Testis (tissue), 2 donors: ENCODE data around the gene YIF1A.

Experiments used
- CTCF ChIP-seq, 3 experiments: fragments of 450-650 bp in 2 of 3; fragments of 200-600 bp in 1 of 3; sonication (generic) in 1 of 3; IDR thresholded peaks; one replicate each; pipeline ENCODE4 v1.5.1; 2016 to 2019; ENCODE audit warnings: antibody characterized with exemption in 3 of 3, mild to moderate bottlenecking in 2 of 3, moderate library complexity in 1 of 3
- POLR2A ChIP-seq: fragments of 450-650 bp; IDR thresholded peaks from one replicate; pipeline ENCODE4 v1.6.1; 2017; ENCODE audit warnings: antibody characterized with exemption, mild to moderate bottlenecking, moderate library complexity

- no peak for TF ChIP-seq CTCF (IDR thresholded peaks at IDR 0.05)
- TF ChIP-seq POLR2A = no peak
These were observed 33.9 kb upstream of the YIF1A start for GRCh38 chr11:66322732-66323427.
